Fibroblast of lung (primary cell): ENCODE data around the gene TBC1D9. TPM values are rescaled to one million over a fixed set of nuclear protein-coding genes. Genes with fewer than 3 reads are reported as not detected.

Source experiments
- DNase-seq, 2 donors: peaks; one replicate each; pipeline versions ENCODE4 v3.0.0 to v3.0.0-alpha.2; 2010; ENCODE audit warnings: low read depth in 2 of 2
- H2AFZ ChIP-seq: 2 replicates; pipeline ENCODE4 v1.5.1; 2012; ENCODE audit warnings: low read length, control low read depth, inconsistent platforms
- H3K27ac ChIP-seq: 2 replicates; pipeline ENCODE4 v1.5.1; 2011; ENCODE audit warnings: low read length, control low read depth; ENCODE audit not compliant: insufficient read depth
- H3K27me3 ChIP-seq: 2 replicates; pipeline ENCODE4 v1.5.1; 2011; ENCODE audit warnings: mild to moderate bottlenecking, low read length; ENCODE audit not compliant: control insufficient read depth, insufficient read depth
- H3K36me3 ChIP-seq: 2 replicates; pipeline ENCODE4 v1.5.1; 2011; ENCODE audit warnings: low read length; ENCODE audit not compliant: control insufficient read depth, insufficient read depth
- H3K4me1 ChIP-seq: 2 replicates; pipeline ENCODE4 v1.5.1; 2011; ENCODE audit warnings: low read length; ENCODE audit not compliant: control insufficient read depth, insufficient read depth; ENCODE audit errors: extremely low read depth
- H3K4me2 ChIP-seq: 2 replicates; pipeline ENCODE4 v1.5.1; 2011; ENCODE audit warnings: low read length, control low read depth; ENCODE audit not compliant: insufficient read depth; ENCODE audit errors: extremely low read depth
- H3K4me3 ChIP-seq, 4 experiments: fragments of 200-600 bp in 1 of 4; sonication (generic) in 1 of 4; replicated peaks in 1 of 4; 2 replicates each; pipeline ENCODE4 v1.5.1; 2011 to 2016; ENCODE audit warnings: low read length in 4 of 4, low read depth in 3 of 4, mild to moderate bottlenecking in 3 of 4, control low read depth in 2 of 4, inconsistent platforms in 1 of 4, mixed read lengths in 1 of 4; ENCODE audit not compliant: insufficient read depth in 1 of 4; ENCODE audit errors: control extremely low read depth in 1 of 4
- H3K79me2 ChIP-seq: 2 replicates; pipeline ENCODE4 v1.5.1; 2012; ENCODE audit warnings: mild to moderate bottlenecking, low read length, inconsistent platforms; ENCODE audit not compliant: control insufficient read depth, insufficient read depth
- H3K9ac ChIP-seq: 2 replicates; pipeline ENCODE4 v1.5.1; 2011; ENCODE audit warnings: mild to moderate bottlenecking, low read length, control low read depth; ENCODE audit not compliant: insufficient read depth
- H3K9me3 ChIP-seq: 2 replicates; pipeline ENCODE4 v1.5.1; 2012; ENCODE audit warnings: low read depth, low read length; ENCODE audit not compliant: control insufficient read depth, insufficient read depth
- H4K20me1 ChIP-seq: 2 replicates; pipeline ENCODE4 v1.5.1; 2011; ENCODE audit warnings: low read length; ENCODE audit not compliant: control insufficient read depth, insufficient read depth; ENCODE audit errors: extremely low read depth
- CTCF ChIP-seq, 2 donors: IDR thresholded peaks in 1 of 2; conservative IDR thresholded peaks in 1 of 2; 1 replicate in 1 of 2; 2 replicates in 1 of 2; pipeline ENCODE4 v1.5.1; 2011 to 2012; ENCODE audit warnings: low read length in 2 of 2, control low read depth in 1 of 2, inconsistent platforms in 1 of 2, low read depth in 1 of 2, mild to moderate bottlenecking in 1 of 2
- EZH2 ChIP-seq: IDR thresholded peaks from 2 replicates; pipeline ENCODE4 v1.5.1; 2012; ENCODE audit warnings: low read length, control low read depth, mild to moderate bottlenecking; ENCODE audit errors: missing control alignments
- polyA plus RNA-seq, 2 donors: library from polyadenylated mRNA; depleted of rRNA in 1 of 2; stranded (reverse) in 1 of 2; unstranded in 1 of 2; fragments of >200 nt; gene quantifications; 2 replicates each; pipeline ENCODE4 v1.2.1, GENCODE V29; 2011 to 2012; ENCODE audit warnings: missing spikeins in 1 of 2
- total RNA-seq: library from RNA; depleted of rRNA; stranded (reverse); fragments of >200 nt; gene quantifications from 2 replicates; pipeline ENCODE4 v1.2.1, GENCODE V29; 2014

The TBC1D9 gene
- total and polyA plus RNA-seq, 2 donors (not counting 1 experiment from before 2014, with no cell fraction given) = 18.6 to 36.3 TPM

- TF ChIP-seq CTCF (conservative IDR thresholded peaks at IDR 0.05 in 1 of 2, IDR thresholded peaks at IDR 0.05 in 1 of 2; ENCODE audit: low read depth in 1 of 2, low read length in 2 of 2) (no peak), EZH2 (no peak)
- no peaks in the 10 kb centered on the region for H3K4me1 ChIP-seq
- H3K79me2 ChIP-seq = no peaks in the 10 kb centered on the region
- no peak overlapping the region for H3K4me2 ChIP-seq
- no peaks in the 10 kb centered on the region for H3K27me3 ChIP-seq
- H3K27ac ChIP-seq = no peak overlapping the region
- H3K4me3 ChIP-seq = no peak overlapping the region
- H3K9ac ChIP-seq = no peak overlapping the region
- H3K9me3 ChIP-seq = no peaks in the 10 kb centered on the region
- H3K36me3 ChIP-seq = peaks cover 2% of the 10 kb centered on the region
- no peak for DNase-seq
- H4K20me1 ChIP-seq = no peaks in the 10 kb centered on the region
- H2AFZ ChIP-seq = no peak overlapping the region
Observed at GRCh38 chr4:140633951-140634350, 122.2 kb downstream of the TBC1D9 start.

- TF ChIP-seq CTCF (conservative IDR thresholded peaks at IDR 0.05 in 1 of 2, IDR thresholded peaks at IDR 0.05 in 1 of 2; ENCODE audit: low read depth in 1 of 2, low read length in 2 of 2) (no peak), EZH2 (no peak)
- H2AFZ ChIP-seq = no peak overlapping the region
- H3K27me3 ChIP-seq = no peaks in the 10 kb centered on the region
- H3K4me2 ChIP-seq = no peak overlapping the region
- no peak overlapping the region for H3K27ac ChIP-seq
- H4K20me1 ChIP-seq = no peaks in the 10 kb centered on the region
- no peaks in the 10 kb centered on the region for H3K9me3 ChIP-seq
- peaks cover 2% of the 10 kb centered on the region for H3K36me3 ChIP-seq
- no peaks in the 10 kb centered on the region for H3K4me1 ChIP-seq
- H3K9ac ChIP-seq = no peak overlapping the region
- no peak for DNase-seq
- H3K79me2 ChIP-seq = no peaks in the 10 kb centered on the region
- no peak overlapping the region for H3K4me3 ChIP-seq
Observed at GRCh38 chr4:140633124-140633523, 123.1 kb downstream of the TBC1D9 start.

- Histone ChIP-seq H3K4me3 (no peak overlapping the region), H3K36me3 (peaks cover 2% of the 10 kb centered on the region), H3K9me3 (no peaks in the 10 kb centered on the region), H3K79me2 (no peaks in the 10 kb centered on the region), H4K20me1 (no peaks in the 10 kb centered on the region), H3K4me1 (no peaks in the 10 kb centered on the region), H2AFZ (no peak overlapping the region), H3K27me3 (no peaks in the 10 kb centered on the region), H3K9ac (no peak overlapping the region), H3K27ac (no peak overlapping the region), H3K4me2 (no peak overlapping the region)
- DNase-seq = no peak
- TF ChIP-seq EZH2 = no peak
- no peak for TF ChIP-seq CTCF (conservative IDR thresholded peaks at IDR 0.05 in 1 of 2, IDR thresholded peaks at IDR 0.05 in 1 of 2; ENCODE audit: low read depth in 1 of 2, low read length in 2 of 2)
Observed at GRCh38 chr4:140630246-140630645, 125.9 kb downstream of the TBC1D9 start.
